H9 (cell line): Measurements from ENCODE around the gene ZNF771. TPM values are rescaled to one million over a fixed set of nuclear protein-coding genes. Genes with fewer than 3 reads are reported as not detected.
A peak's percentile ranks its signal among the peaks of the same experiment; 100 is the strongest.

Experiments
- DNase-seq: peaks from one replicate; pipeline ENCODE4 v3.0.0-alpha.2; 2017
- H2AFZ ChIP-seq: one replicate; pipeline ENCODE4 v1.6.1; 2013; ENCODE audit warnings: mild to moderate bottlenecking, low read length, control low read depth, moderate library complexity
- H2AK5ac ChIP-seq: 2 replicates; pipeline ENCODE4 v1.6.1; 2013; ENCODE audit warnings: low read length, control low read depth, mixed read lengths; ENCODE audit not compliant: insufficient read length
- H2BK120ac ChIP-seq: one replicate; pipeline ENCODE4 v1.6.1; 2013; ENCODE audit warnings: low read depth, mild to moderate bottlenecking, low read length, control low read depth, inconsistent platforms; ENCODE audit not compliant: poor library complexity, severe bottlenecking
- H2BK12ac ChIP-seq: 2 replicates; pipeline ENCODE4 v1.6.1; 2013; ENCODE audit warnings: low read length, control low read depth, mixed read lengths, low read depth; ENCODE audit not compliant: insufficient read length
- H2BK15ac ChIP-seq: 2 replicates; pipeline ENCODE4 v1.6.1; 2013; ENCODE audit warnings: low read depth, low read length, control low read depth
- H2BK20ac ChIP-seq: one replicate; pipeline ENCODE4 v1.6.1; 2013; ENCODE audit warnings: low read depth, mild to moderate bottlenecking, low read length, control low read depth, inconsistent platforms; ENCODE audit not compliant: poor library complexity, severe bottlenecking
- H2BK5ac ChIP-seq: 2 replicates; pipeline ENCODE4 v1.6.1; 2013; ENCODE audit warnings: low read length, control low read depth, mixed read lengths; ENCODE audit not compliant: insufficient read length
- H3K14ac ChIP-seq: 2 replicates; pipeline ENCODE4 v1.6.1; 2013; ENCODE audit warnings: low read length, control low read depth; ENCODE audit not compliant: insufficient read depth
- H3K18ac ChIP-seq: 2 replicates; pipeline ENCODE4 v1.6.1; 2013; ENCODE audit warnings: low read depth, mild to moderate bottlenecking, mixed read lengths, low read length, control low read depth; ENCODE audit not compliant: insufficient read length
- H3K23ac ChIP-seq: 2 replicates; pipeline ENCODE4 v1.6.1; 2013; ENCODE audit warnings: low read length, control low read depth, mixed read lengths, low read depth; ENCODE audit not compliant: insufficient read length
- H3K23me2 ChIP-seq: 2 replicates; pipeline ENCODE4 v1.6.1; 2013; ENCODE audit warnings: low read depth, mild to moderate bottlenecking, mixed read lengths, low read length, control low read depth; ENCODE audit not compliant: insufficient read length, poor library complexity, severe bottlenecking
- H3K27ac ChIP-seq: 2 replicates; pipeline ENCODE4 v1.5.1; 2013; ENCODE audit warnings: low read length, control low read depth, mixed read lengths, low read depth; ENCODE audit not compliant: insufficient read length
- H3K27me3 ChIP-seq: 2 replicates; pipeline ENCODE4 v1.6.1; 2013; ENCODE audit warnings: low read length, control low read depth, inconsistent platforms; ENCODE audit not compliant: insufficient read depth
- H3K4ac ChIP-seq: 2 replicates; pipeline ENCODE4 v1.6.1; 2013; ENCODE audit warnings: low read depth, mild to moderate bottlenecking, control low read depth, inconsistent platforms, low read length, moderate library complexity
- H3K4me1 ChIP-seq: 2 replicates; pipeline ENCODE4 v1.6.1; 2013; ENCODE audit warnings: low read length, control low read depth, inconsistent platforms; ENCODE audit not compliant: insufficient read depth
- H3K4me2 ChIP-seq: 2 replicates; pipeline ENCODE4 v1.6.1; 2013; ENCODE audit warnings: low read length, control low read depth, mixed read lengths; ENCODE audit not compliant: insufficient read length, insufficient read depth
- H3K56ac ChIP-seq: 2 replicates; pipeline ENCODE4 v1.6.1; 2013; ENCODE audit warnings: low read depth, mild to moderate bottlenecking, mixed read lengths, low read length, control low read depth; ENCODE audit not compliant: insufficient read length
- H3K79me1 ChIP-seq: 2 replicates; pipeline ENCODE4 v1.6.1; 2013; ENCODE audit warnings: low read depth, mild to moderate bottlenecking, moderate library complexity, low read length, control low read depth, inconsistent platforms; ENCODE audit not compliant: insufficient read depth, poor library complexity, severe bottlenecking
- H3K79me2 ChIP-seq: 2 replicates; pipeline ENCODE4 v1.6.1; 2013; ENCODE audit warnings: low read length, control low read depth, inconsistent platforms; ENCODE audit not compliant: insufficient read depth
- H3K9ac ChIP-seq: 2 replicates; pipeline ENCODE4 v1.6.1; 2013; ENCODE audit warnings: low read length, control low read depth, mixed read lengths; ENCODE audit not compliant: insufficient read length; ENCODE audit errors: extremely low read depth
- H3K9me3 ChIP-seq: one replicate; pipeline ENCODE4 v1.6.1; 2013; ENCODE audit warnings: low read depth, low read length, inconsistent platforms; ENCODE audit not compliant: control insufficient read depth
- H3T11ph ChIP-seq: one replicate; pipeline ENCODE4 v1.6.1; 2013; ENCODE audit warnings: mild to moderate bottlenecking, low read length, control low read depth, inconsistent platforms
- H4K20me1 ChIP-seq: one replicate; pipeline ENCODE4 v1.6.1; 2013; ENCODE audit not compliant: control insufficient read depth, insufficient read length, insufficient read depth
- H4K5ac ChIP-seq: 2 replicates; pipeline ENCODE4 v1.6.1; 2013; ENCODE audit warnings: low read depth, mild to moderate bottlenecking, mixed read lengths, low read length, control low read depth; ENCODE audit not compliant: insufficient read length
- H4K8ac ChIP-seq: replicated peaks from 2 replicates; pipeline ENCODE4 v1.6.1; 2013; ENCODE audit warnings: low read length, control low read depth, mixed read lengths, low read depth; ENCODE audit not compliant: insufficient read length
- H4K91ac ChIP-seq: 2 replicates; pipeline ENCODE4 v1.6.1; 2013; ENCODE audit warnings: low read depth, mild to moderate bottlenecking, moderate library complexity, mixed read lengths, low read length, control low read depth; ENCODE audit not compliant: insufficient read length
- H3K27ac Mint-ChIP-seq, 3 experiments: 2 replicates in 2 of 3; 3 replicates in 1 of 3; pipeline ENCODE4 v1.8.0; 2020 to 2021; ENCODE audit warnings: mixed read lengths in 3 of 3, mild to moderate bottlenecking in 1 of 3, moderate library complexity in 1 of 3
- H3K27me3 Mint-ChIP-seq: 2 replicates; pipeline ENCODE4 v1.8.0; 2021; ENCODE audit warnings: low read depth, mild to moderate bottlenecking, moderate library complexity, mixed read lengths
- H3K36me3 Mint-ChIP-seq, 3 experiments: 2 replicates in 2 of 3; 3 replicates in 1 of 3; pipeline ENCODE4 v1.8.0; 2020 to 2021; ENCODE audit warnings: low read depth in 3 of 3, mixed read lengths in 3 of 3; ENCODE audit not compliant: insufficient read depth in 1 of 3
- H3K4me1 Mint-ChIP-seq, 2 experiments: 2 replicates each; pipeline ENCODE4 v1.8.0; 2020; ENCODE audit warnings: mixed read lengths in 2 of 2
- H3K4me3 Mint-ChIP-seq, 2 experiments: 2 replicates in 1 of 2; 3 replicates in 1 of 2; pipeline ENCODE4 v1.8.0; 2020 to 2021; ENCODE audit warnings: mild to moderate bottlenecking in 2 of 2, mixed read lengths in 2 of 2, moderate library complexity in 1 of 2
- H3K9me3 Mint-ChIP-seq, 2 experiments: 2 replicates in 1 of 2; 3 replicates in 1 of 2; pipeline ENCODE4 v1.8.0; 2020; ENCODE audit warnings: mild to moderate bottlenecking in 2 of 2, mixed read lengths in 2 of 2, moderate library complexity in 1 of 2
- WGBS: extraction: QIAGEN DNeasy Blood & Tissue Kit; methylation state at CpG from one replicate; pipeline ENCODE4 v1.1.7; 2013; ENCODE audit warnings: missing lambda C conversion rate, low lambda C conversion rate, mixed read lengths; ENCODE audit not compliant: insufficient read length; ENCODE audit errors: extremely low coverage; 5-methylcytosine and 5-hydroxymethylcytosine counted together
- total RNA-seq: library from RNA; stranded (reverse); gene quantifications from 2 replicates; pipeline ENCODE4 v1.2.1, GENCODE V29; 2021
- TF ChIP-seq, protein P1 (sequence below): fragments of 200-600 bp; sonication (generic); conservative IDR thresholded peaks from 3 replicates; pipeline ENCODE4 v1.8.0; 2021; ENCODE audit warnings: antibody characterized with exemption, mild to moderate bottlenecking

The ZNF771 gene
- total RNA-seq, 1 experiment from 2014 or later = 10.5 TPM

DNA sequence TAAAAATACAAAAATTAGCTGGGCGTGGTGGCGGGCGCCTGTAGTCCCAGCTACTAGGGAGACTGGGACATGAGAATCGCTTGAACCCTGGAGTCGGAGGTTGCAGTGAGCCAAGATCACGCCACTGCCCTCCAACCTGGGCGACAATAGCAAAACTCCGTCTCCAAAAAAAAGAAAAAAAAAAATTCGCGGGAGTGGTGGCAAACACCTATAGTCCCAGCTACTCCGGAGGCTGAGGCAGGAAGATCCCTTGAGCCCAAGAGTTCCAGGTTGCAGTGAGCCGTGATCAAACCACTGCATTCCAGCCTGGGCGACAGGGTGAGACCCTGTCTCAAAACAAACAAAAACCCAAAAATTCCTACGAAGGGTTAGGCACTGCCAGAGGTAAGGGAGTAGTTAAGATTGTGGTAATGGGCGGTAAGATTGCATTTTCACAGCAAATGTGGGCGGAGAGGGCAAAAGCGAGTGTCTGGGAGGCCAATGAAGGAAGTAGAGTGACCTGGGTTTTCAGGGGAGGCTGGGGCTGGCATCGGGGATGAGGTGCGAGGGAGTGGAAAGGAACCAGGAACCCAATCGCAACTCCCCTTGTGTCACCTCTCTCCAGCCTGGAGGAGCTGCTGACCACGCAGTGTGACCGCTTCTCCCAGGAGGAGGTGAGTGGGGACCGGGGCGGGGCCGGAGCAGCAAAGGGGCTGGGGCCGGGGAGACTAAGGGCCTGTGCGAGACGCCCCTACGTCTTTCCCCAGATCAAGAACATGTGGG lies 30.2 kb upstream of the ZNF771 start:
- H4K8ac ChIP-seq = no peak overlapping the region
- no peak overlapping the region for H2AK5ac ChIP-seq
- no peak overlapping the region for H2BK20ac ChIP-seq
- peaks cover 2 to 4% (median 2%) of the 10 kb centered on the region in 3 experiments; a peak in 4 of 7 replicates for H3K36me3 Mint-ChIP-seq
- no peak overlapping the region for H2BK15ac ChIP-seq
- no peak overlapping the region for H2BK120ac ChIP-seq
- peaks cover 0 to 2% of the 10 kb centered on the region in 2 experiments; a peak in 2 of 5 replicates for H3K9me3 Mint-ChIP-seq
- peak overlapping the region; percentile 41 for H3K9ac ChIP-seq
- TF ChIP-seq, protein P1, sequence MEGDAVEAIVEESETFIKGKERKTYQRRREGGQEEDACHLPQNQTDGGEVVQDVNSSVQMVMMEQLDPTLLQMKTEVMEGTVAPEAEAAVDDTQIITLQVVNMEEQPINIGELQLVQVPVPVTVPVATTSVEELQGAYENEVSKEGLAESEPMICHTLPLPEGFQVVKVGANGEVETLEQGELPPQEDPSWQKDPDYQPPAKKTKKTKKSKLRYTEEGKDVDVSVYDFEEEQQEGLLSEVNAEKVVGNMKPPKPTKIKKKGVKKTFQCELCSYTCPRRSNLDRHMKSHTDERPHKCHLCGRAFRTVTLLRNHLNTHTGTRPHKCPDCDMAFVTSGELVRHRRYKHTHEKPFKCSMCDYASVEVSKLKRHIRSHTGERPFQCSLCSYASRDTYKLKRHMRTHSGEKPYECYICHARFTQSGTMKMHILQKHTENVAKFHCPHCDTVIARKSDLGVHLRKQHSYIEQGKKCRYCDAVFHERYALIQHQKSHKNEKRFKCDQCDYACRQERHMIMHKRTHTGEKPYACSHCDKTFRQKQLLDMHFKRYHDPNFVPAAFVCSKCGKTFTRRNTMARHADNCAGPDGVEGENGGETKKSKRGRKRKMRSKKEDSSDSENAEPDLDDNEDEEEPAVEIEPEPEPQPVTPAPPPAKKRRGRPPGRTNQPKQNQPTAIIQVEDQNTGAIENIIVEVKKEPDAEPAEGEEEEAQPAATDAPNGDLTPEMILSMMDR = no peak
- H3K23ac ChIP-seq = no peak overlapping the region
- no peak overlapping the region for H2AFZ ChIP-seq
- H3K14ac ChIP-seq = peak overlapping the region; percentile 51; the same call in 1 of the 2 replicates
- H3K4me2 ChIP-seq = peak overlapping the region; percentile 55
- H3K18ac ChIP-seq = peak overlapping the region; percentile 82
- no peak overlapping the region for H4K5ac ChIP-seq
- H3K4me1 Mint-ChIP-seq = peaks cover 20 to 40% of the 10 kb centered on the region in 2 experiments
- peaks cover 13% of the 10 kb centered on the region for H3K23me2 ChIP-seq
- no peaks in the 10 kb centered on the region for H3K79me1 ChIP-seq
- H3K27me3 ChIP-seq = no peaks in the 10 kb centered on the region
- no peak for DNase-seq
- H3K27ac Mint-ChIP-seq = peak overlapping the region; percentile 97 to 100 (median 99)
- peak overlapping the region; percentile 77 for H3K27ac ChIP-seq
- no peak overlapping the region for H3K56ac ChIP-seq
- peak overlapping the region; percentile 19 for H2BK12ac ChIP-seq
- H4K20me1 ChIP-seq = no peaks in the 10 kb centered on the region
- H3K27me3 Mint-ChIP-seq = 0 out of 2 replicates have a peak, but pooled peaks cover 2% of the 10 kb centered on the region
- H2BK5ac ChIP-seq = peak overlapping the region; percentile 37
- H3T11ph ChIP-seq = no peak overlapping the region
- peak overlapping the region; percentile 87 to 95 for H3K4me3 Mint-ChIP-seq
- H4K91ac ChIP-seq = peak overlapping the region; percentile 23
- H3K79me2 ChIP-seq = no peaks in the 10 kb centered on the region
- H3K9me3 ChIP-seq = no peaks in the 10 kb centered on the region
- H3K4ac ChIP-seq = no peak overlapping the region; the same call in 1 of the 2 replicates
- no CpG with 5 or more reads among the region's 29 CpGs for WGBS
- no peaks in the 10 kb centered on the region; the same call in 1 of the 2 replicates for H3K4me1 ChIP-seq
